Keratinocyte (primary cell): ENCODE results near the gene ARMC2. TPM values are rescaled to one million over a fixed set of nuclear protein-coding genes. Genes with fewer than 3 reads are reported as not detected.

ENCODE experiments used
- DNase-seq: peaks from one replicate; pipeline ENCODE4 v3.0.0-alpha.2; 2011; ENCODE audit warnings: low read depth, missing footprints, low spot score
- FAIRE-seq: peaks from 2 replicates; lab custom pipeline; 2011; peaks lifted over from hg19 to GRCh38; lab: Jason Lieb, UNC
- H2AFZ ChIP-seq: 2 replicates; pipeline ENCODE4 v1.6.0; 2012; ENCODE audit warnings: low read length, control low read depth, inconsistent platforms; ENCODE audit not compliant: control insufficient read depth
- H3K27ac ChIP-seq: 2 replicates; pipeline ENCODE4 v1.5.1; 2011; ENCODE audit warnings: low read length; ENCODE audit not compliant: control insufficient read depth, insufficient read depth
- H3K27me3 ChIP-seq: 3 replicates; pipeline ENCODE4 v1.6.0; 2011; ENCODE audit warnings: low read length; ENCODE audit not compliant: control insufficient read depth, insufficient read depth; ENCODE audit errors: extremely low read depth
- H3K36me3 ChIP-seq, 2 experiments: 2 replicates in 1 of 2; 3 replicates in 1 of 2; pipeline ENCODE4 v1.5.1; 2011; ENCODE audit warnings: low read length in 2 of 2, mild to moderate bottlenecking in 1 of 2; ENCODE audit not compliant: control insufficient read depth in 2 of 2, insufficient read depth in 2 of 2; ENCODE audit errors: extremely low read depth in 1 of 2
- H3K4me1 ChIP-seq: 3 replicates; pipeline ENCODE4 v1.5.1; 2011; ENCODE audit warnings: low read length; ENCODE audit not compliant: control insufficient read depth, insufficient read depth; ENCODE audit errors: extremely low read depth
- H3K4me2 ChIP-seq: 3 replicates; pipeline ENCODE4 v1.6.0; 2011; ENCODE audit warnings: low read depth, low read length; ENCODE audit not compliant: control insufficient read depth, insufficient read depth; ENCODE audit errors: extremely low read depth
- H3K4me3 ChIP-seq, 3 experiments: fragments of 200-600 bp in 1 of 3; sonication (generic) in 1 of 3; 2 replicates in 2 of 3; 3 replicates in 1 of 3; pipeline ENCODE4 v1.5.1; 2011 to 2016; ENCODE audit warnings: low read length in 3 of 3, mild to moderate bottlenecking in 3 of 3, control low read depth in 2 of 3, inconsistent platforms in 1 of 3, low read depth in 1 of 3, mixed read lengths in 1 of 3, mixed run types in 1 of 3, moderate library complexity in 1 of 3; ENCODE audit not compliant: control insufficient read depth in 2 of 3, insufficient read depth in 2 of 3; ENCODE audit errors: extremely low read depth in 1 of 3
- H3K79me2 ChIP-seq: 2 replicates; pipeline ENCODE4 v1.6.0; 2012; ENCODE audit warnings: low read length; ENCODE audit not compliant: control insufficient read depth, insufficient read depth
- H3K9ac ChIP-seq: 3 replicates; pipeline ENCODE4 v1.6.0; 2011; ENCODE audit warnings: low read length; ENCODE audit not compliant: control insufficient read depth, insufficient read depth; ENCODE audit errors: extremely low read depth
- H3K9me1 ChIP-seq: 3 replicates; pipeline ENCODE4 v1.6.0; 2011; ENCODE audit warnings: low read length; ENCODE audit not compliant: control insufficient read depth, insufficient read depth; ENCODE audit errors: extremely low read depth
- H3K9me3 ChIP-seq: 2 replicates; pipeline ENCODE4 v1.5.1; 2012; ENCODE audit warnings: low read depth, low read length; ENCODE audit not compliant: control insufficient read depth
- H4K20me1 ChIP-seq: 3 replicates; pipeline ENCODE4 v1.6.0; 2011; ENCODE audit warnings: low read length; ENCODE audit not compliant: control insufficient read depth, insufficient read depth; ENCODE audit errors: extremely low read depth
- CTCF ChIP-seq, 3 experiments: IDR thresholded peaks in 1 of 3; conservative IDR thresholded peaks in 1 of 3; optimal IDR thresholded peaks in 1 of 3; 2 replicates in 2 of 3; 3 replicates in 1 of 3; pipeline versions ENCODE3 to v1.5.1; 2011; ENCODE audit warnings: low read length in 3 of 3, mild to moderate bottlenecking in 3 of 3, moderate library complexity in 2 of 3, control low read depth in 1 of 3, inconsistent platforms in 1 of 3; ENCODE audit not compliant: insufficient read depth in 2 of 3; ENCODE audit errors: extremely low read depth in 1 of 3
- EZH2 ChIP-seq: IDR thresholded peaks from one replicate; pipeline ENCODE4 v1.6.1; 2012; ENCODE audit warnings: inconsistent platforms, mild to moderate bottlenecking, low read length, moderate library complexity
- dilution Hi-C: fragments of 300-500 bp; cut with MboI; formaldehyde crosslinking; loops from one replicate; pipeline ENCODE4 v1.7.0; 2020; ENCODE audit warnings: low sequenced_read_pairs; ENCODE audit not compliant: extremely low pct_ligation_motif_present
- polyA plus RNA-seq, 5 experiments: library from polyadenylated mRNA; depleted of rRNA in 3 of 5; stranded (reverse) in 3 of 5; stranded (forward) in 1 of 5; unstranded in 1 of 5; fragments of >200 nt; gene quantifications; 1 replicate in 1 of 5; 2 replicates in 3 of 5; 3 replicates in 1 of 5; pipeline versions ENCODE4 v1.2.1 to v1.2.3, GENCODE V29; 2011 to 2012; ENCODE audit warnings: missing spikeins in 2 of 5, low read depth in 1 of 5, low replicate concordance in 1 of 5

ARMC2 gene
- polyA plus RNA-seq, 1 donor (not counting 4 experiments of a cell fraction or from before 2014, with no cell fraction given): 3.8 TPM

- H3K27ac ChIP-seq: peak overlapping the region; percentile 62
- FAIRE-seq: no peak
Observed at GRCh38 chr6:108895571-108895970, 47.3 kb downstream of the ARMC2 start.

GRCh38 chr6:108896111-108896661 lies 48.0 kb downstream of the ARMC2 start:
- Histone ChIP-seq H3K4me1 (peaks cover 23% of the 10 kb centered on the region), H3K36me3 (no peaks in the 10 kb centered on the region), H3K79me2 (no peaks in the 10 kb centered on the region), H3K9ac (no peak overlapping the region), H3K27ac (peak overlapping the region; percentile 62), H3K4me2 (peak overlapping the region; percentile 0), H3K27me3 (no peaks in the 10 kb centered on the region), H3K4me3 (no peak overlapping the region), H3K9me1 (no peaks in the 10 kb centered on the region), H4K20me1 (no peaks in the 10 kb centered on the region), H3K9me3 (no peaks in the 10 kb centered on the region), H2AFZ (peak overlapping the region; percentile 27)
- TF ChIP-seq EZH2 (no peak), CTCF (optimal IDR thresholded peaks at IDR 0.05 in 1 of 3, IDR thresholded peaks at IDR 0.05 in 1 of 3, conservative IDR thresholded peaks at IDR 0.05 in 1 of 3; ENCODE audit: extremely low read depth in 1 of 3, insufficient read depth in 2 of 3, low read length in 3 of 3) (no peak)
- FAIRE-seq (no peak), DNase-seq (no peak)
- dilution Hi-C loops: no loop called here

More at GRCh38 chr6:108895571-108895970, 47.3 kb downstream of the ARMC2 start:
- H2AFZ ChIP-seq: no peak overlapping the region
- H4K20me1 ChIP-seq: no peaks in the 10 kb centered on the region
- TF ChIP-seq EZH2: no peak
- TF ChIP-seq CTCF (optimal IDR thresholded peaks at IDR 0.05 in 1 of 3, IDR thresholded peaks at IDR 0.05 in 1 of 3, conservative IDR thresholded peaks at IDR 0.05 in 1 of 3; ENCODE audit: extremely low read depth in 1 of 3, insufficient read depth in 2 of 3, low read length in 3 of 3): no peak
- no peak overlapping the region for H3K4me3 ChIP-seq
- no peaks in the 10 kb centered on the region for H3K9me1 ChIP-seq
- H3K9me3 ChIP-seq: no peaks in the 10 kb centered on the region
- dilution Hi-C loops: no loop called here
- no peaks in the 10 kb centered on the region for H3K27me3 ChIP-seq
- no peaks in the 10 kb centered on the region for H3K79me2 ChIP-seq
- no peak overlapping the region for H3K9ac ChIP-seq
- H3K36me3 ChIP-seq: no peaks in the 10 kb centered on the region
- DNase-seq: no peak
- peak overlapping the region; percentile 0 for H3K4me2 ChIP-seq
- peaks cover 23% of the 10 kb centered on the region for H3K4me1 ChIP-seq
